Hematopoietic multipotent progenitor cell treated with erythropoietin and hydrocortisone succinate and interleukin-3 and kit ligand, for 6 days (in vitro differentiated cells): ENCODE results near the gene STK24.

Experiments
- DNase-seq: peaks from one replicate; pipeline ENCODE4 v3.0.0-alpha.2; 2015

Gene STK24

DNA sequence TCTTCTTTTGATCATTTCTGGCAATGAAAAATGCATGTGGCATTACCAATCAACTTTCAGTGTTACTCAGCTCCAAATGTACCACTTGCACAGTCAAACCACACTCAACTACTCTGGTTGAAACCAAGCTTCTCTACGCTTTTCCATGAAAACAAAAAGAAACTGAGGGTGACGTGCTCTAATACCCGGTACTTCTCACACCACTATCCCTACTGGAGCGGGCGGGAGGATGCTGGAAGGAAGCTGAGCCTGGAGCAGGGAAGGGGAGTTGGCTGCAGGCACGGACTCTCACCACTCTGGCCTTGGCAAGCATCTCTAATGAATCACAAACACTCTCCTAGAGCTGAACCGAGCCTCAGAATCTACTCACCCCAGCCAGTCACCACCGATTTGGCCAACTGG lies 48.2 kb downstream of the STK24 start:
- no peak for DNase-seq

DNA sequence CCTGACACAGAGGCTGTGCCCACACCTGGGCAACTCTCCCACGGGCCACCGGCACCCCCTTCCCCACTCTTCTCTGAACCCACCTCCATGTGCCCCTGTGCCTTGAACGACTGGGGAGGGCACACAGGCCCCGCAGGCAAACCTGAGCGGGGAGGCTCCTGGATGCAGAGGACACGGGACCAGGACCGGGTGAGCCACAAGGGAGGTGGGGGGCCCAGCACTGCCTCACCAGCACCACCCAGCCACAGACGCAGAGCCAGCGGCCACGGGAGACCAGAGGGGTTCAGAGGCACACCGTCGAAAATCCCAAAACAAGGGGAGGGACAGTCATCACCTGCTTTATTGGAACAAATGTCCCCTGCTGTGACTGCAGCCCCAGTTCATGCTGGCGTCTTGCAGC lies 49.4 kb downstream of the STK24 start:
- no peak for DNase-seq

DNA sequence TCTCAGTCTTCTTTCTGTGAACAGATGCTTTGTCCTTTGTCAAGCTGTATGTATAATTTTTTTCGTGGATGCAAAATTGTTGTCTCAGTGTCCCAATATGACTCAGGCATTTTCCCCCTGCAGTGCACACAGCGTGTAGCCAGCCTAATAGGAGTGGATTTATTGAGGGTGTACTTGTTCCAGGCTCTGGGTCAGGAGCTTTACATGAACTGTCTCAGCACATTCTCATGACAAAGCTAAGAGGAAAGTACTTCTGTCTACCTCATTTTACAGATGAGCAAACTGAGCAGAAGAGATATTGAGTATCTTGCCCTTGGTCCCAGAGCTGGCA lies 50.8 kb downstream of the STK24 start:
- DNase-seq: no peak

DNA sequence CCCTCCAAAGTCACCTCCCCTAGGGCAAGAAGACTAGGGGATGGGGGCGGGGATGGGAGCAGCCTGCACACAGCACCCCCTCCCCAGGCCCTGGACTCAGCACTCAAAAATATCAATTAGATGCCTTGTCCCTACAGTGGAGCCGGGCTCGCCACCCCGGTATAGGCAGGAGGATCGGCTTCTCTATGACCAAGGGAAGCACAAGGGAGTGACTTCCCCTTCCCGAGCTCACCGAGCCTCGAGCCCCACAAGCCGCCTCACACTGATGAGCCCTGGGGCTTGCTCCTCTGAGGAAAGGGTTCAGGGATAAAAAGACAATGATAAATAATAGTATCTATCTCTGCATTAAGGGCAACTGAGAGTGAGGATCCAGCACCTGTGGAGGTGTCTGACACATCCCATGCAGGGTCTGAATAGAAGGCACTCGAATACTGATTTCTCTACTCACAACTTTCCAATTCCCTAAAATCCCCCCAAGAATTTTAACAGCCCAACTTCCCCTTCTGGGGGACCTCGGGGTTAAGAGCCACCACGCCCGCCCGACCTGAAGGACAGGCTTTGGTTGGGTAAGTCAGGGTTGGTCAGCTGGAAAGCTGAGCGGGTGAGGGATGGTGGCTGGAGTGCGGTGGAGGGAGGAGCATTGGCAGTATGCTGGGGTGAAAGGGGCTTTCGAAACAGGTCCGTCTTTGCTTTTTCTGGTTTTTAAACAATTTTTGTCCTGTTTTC lies 51.3 kb downstream of the STK24 start:
- no peak for DNase-seq

DNA sequence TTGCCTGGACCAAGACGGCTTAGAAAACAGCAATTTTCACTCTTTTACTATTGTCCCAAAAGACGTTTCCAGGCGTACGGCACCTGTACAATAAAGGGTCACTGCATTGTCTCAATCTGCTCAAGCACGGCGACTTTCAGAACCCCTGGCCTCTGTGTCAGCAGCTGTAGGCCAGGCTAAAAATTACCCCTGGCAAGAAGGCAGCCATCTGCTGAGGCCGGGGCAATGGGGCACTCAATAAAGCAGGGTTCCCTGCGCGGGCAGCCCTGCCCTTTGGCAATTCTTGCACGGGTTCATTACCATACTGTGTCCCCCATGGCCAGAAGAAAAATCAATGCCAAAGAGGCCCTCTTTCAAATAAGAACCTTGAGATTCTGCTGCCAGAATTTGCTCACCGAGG lies 52.1 kb downstream of the STK24 start:
- DNase-seq: no peak

DNA sequence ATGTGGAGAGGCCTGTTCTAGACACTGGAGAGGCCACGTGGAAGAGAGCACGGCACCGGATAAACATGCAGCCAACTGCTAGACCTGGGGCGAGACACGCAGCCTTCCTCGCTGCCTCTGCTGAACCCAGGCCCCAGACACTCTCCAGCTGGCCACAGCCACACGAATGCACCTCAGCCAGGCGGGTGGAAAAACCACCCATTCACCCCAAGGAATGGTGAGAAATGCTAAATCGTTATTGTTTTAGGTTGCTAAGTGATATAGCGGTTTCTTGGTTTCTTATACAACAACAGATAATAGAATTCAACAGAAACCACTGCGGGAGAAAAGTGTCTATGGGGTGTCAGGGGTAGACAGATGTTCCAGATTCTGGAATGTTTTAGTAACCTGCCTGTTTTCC lies 52.5 kb downstream of the STK24 start:
- DNase-seq: no peak

DNA sequence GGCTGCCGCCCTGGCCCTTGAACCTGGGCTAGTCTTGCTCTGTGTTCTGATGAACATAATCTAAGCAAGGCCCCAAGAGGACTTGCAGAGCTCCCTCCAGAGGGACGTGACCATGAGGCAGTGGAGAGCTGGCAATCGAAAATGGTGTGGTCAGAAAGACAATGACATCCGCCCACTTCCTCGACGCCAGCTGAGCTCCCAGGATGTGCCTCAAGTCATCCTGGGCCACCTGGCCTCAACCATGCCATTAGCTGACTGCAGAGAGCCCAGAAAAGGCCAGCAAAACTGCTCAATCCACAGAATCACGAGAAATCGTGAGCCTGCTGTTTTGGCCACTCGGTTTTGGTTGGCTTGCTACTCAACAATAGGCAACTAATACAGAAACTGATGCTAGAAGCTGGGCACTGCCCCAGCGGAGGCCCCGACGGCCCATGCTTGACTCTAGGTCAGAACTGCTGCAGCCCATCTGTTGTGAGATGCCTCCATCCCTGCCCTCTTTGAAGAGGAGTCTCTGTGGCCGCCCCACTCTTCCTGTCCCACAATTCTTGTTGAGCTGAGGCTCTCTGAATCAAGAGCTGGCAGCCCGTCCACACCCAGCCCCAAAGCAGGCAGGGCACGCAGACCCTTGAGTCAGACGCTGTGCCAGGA lies 53.3 kb downstream of the STK24 start:
- DNase-seq: no peak

DNA sequence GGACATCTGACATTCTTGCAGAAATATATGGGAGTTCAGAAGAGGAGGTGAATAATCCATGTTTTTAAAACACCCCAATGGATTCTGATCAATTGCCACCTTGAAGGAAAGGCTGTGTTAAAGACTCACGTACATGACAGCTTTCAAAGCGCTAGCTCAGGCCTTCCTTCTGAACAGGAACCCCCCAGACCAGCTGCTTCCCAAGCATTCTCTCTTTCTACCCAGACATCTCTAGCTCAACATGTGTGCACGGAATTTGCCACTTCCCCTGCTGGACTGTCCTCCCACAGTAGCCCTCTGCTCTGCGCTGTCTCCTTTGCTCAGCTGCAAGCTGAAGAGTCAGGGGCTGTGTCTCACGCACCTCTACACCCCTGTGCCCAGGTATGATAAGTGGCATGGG lies 54.5 kb downstream of the STK24 start:
- DNase-seq: no peak

DNA sequence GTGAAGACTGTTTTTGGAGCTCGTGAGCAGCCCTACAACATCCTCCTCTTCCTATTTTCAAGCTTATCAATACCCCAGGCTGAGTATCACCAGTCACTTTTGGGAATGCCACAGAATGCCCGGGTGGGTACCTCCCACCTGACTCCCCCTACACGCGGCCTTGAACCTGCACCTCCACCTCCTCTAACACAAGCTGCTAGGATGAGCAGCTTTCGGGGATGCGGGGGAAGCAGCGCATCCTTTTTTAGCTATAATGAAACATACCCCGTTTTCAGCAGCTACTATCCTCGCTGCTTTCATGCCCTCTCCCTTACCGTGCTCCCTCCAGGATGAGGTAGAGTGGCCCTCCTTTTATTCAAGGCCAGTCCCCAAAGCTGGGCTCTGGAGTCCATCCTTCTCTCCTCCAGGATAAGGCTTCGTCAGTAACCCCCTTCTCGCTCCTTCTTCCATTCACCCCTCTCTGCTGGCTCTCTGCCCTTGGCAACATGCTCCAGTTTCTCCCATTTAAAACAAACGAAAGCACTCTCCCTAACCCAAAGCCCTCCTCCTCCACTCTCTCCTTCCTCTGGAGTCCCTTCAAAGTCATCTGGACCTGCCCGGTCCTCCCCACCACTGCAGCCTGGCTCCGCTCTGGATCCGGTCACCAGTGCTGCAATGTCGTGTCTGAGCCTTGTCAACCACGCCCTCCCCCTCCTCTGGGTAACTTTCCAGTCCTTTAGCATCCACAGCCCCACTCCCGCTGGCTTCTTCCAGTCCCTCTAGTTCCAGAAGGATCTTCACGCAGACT lies 55.3 kb downstream of the STK24 start:
- DNase-seq: no peak

DNA sequence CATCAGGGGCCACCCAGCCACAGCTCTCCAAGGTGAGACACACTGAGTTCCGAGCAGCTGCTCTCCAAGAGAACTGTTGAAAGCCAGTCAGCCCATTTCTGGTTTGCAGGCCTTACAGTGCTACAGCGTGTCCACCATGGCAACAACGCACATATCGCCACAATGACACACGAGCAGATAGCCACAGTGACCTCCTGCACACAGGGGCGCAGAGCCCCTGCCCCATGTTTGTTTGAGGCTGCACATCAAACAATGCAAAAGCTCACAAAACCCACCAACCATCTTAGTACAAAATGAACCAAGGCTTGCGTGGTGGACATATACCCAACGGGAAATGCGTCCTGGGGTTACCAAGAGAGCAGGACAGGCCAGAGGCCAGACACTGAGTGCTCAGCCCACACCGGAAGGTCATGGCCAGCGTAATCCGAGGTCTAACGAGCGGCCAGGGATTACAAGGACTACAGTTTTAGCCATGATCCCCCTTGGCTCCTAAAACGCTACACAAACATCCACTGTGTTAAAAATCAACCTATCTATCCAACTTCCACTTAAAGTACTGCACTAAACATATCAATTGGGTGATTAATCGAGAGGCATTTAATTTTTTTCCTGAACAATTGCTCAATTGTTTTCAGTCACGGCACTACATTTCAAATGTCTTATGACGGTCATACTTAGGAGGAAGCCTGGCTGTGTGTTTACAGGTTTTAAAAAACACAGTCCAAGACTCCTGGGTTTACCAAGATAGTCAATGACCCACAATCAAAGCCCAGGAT lies 56.0 kb downstream of the STK24 start:
- no peak for DNase-seq

DNA sequence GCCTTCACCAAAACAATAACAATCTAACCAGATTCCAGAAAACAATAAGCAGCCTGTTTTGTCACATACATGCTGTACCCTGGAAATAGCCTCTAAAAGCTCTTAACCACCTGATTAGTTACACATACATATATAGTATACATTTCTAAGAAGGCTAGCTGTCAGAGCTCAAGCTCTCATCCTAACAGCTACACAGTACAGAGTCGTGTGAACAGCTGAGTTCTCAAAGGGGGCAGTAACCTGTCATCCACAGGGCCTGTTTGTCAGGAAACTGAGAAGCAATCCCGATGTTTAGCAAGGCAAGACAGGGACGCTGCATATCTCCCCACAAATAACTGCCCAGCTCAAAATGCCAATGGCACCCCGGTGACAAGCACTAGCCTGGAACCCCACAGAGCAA lies 56.9 kb downstream of the STK24 start:
- DNase-seq: no peak

DNA sequence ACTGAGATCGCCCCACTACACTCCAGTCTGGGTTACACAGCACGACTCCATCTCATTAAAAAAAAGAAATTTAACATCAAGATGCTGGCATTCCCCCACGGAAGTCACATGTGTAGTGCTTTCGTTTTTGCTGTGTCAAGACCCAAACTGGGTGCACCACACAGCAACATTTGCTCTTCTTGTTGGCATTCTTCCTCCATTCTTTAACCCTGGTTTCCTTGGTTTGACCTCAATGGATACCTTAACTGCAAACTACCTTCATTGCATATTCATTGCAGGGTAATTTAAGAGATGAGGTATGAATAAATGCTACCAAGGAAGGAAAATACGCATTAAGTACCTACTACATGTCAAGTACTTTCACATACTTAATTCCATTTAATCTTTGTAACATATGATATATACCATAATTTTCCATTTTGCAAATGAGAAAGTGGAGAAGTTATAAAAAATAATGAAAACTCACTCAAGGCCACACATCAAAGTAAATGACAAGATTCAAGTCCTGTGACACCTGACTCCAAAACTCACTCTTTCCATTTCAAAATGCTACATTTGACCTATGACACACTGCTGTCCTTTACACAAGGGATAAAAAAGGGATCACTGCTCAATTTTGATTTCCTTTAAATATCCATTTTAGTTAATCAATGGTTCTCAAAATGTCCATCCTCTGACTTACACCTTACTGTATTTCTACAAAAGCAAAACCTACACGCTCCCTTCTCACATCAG lies 59.2 kb downstream of the STK24 start:
- DNase-seq: no peak

DNA sequence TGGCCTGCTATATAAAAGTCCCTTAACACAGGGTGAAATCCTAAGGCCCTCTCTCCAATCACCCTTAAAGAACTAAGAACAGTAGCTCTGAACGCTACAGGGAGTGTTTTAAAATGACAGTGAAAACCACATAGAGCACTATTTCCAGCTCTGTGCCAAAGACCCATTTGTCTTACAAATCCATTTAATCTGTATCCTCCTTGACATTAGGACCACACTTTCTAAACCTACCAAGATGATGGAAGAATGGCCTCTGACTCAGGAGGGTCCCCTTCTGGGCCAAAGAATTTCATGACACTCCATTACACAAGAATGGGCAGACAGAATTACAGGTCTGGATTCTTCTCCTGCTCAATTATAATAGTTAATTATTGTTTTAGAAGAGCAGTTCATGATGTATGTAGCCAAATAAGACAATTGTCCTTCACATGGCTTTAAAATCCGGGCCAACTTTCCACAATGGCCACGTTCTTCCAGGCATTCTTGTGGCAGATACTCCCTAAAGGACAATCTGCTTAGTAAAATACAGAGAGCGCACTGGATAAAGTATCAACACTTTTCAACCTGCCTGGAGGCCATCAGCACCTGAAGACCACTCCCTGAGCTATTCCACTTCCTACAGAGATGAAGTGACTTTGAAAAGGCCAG lies 61.0 kb downstream of the STK24 start:
- no peak for DNase-seq

DNA sequence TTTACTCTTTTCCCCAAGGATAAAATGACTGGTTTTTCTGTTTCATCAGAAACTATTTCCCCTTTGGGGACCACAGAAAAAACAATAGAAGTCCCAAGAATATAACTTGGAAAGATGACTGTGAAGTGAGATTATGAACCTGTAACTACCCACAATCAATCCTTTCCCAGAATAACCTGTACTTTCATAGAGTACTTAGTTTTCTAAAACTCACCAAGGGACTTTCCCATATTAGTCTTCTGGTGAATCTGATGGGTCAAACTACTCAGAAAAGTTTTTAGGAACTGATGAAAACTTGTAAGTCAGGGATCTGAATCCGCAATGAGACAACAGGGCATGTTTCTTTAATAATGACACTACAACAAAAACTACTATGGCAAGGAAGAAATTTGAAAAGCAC lies 62.6 kb downstream of the STK24 start:
- DNase-seq: no peak

DNA sequence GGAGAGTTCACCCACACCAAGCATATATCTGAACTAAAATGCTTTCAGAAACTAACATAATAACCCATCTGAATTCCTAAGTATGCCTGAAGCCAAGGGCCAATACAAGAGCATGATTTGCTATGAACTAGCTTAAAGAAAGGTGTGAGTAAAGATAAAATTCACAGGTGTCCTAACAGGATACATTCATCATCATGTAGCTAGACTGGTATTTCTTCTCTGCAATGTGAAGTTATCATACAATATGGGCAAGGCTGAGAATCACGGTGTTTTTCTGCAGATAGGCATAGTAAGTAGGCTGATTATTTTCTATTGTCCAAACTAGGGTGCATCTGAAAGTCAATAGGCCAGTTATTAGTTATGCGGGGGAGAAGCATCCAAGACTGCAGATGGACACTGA lies 63.1 kb downstream of the STK24 start:
- DNase-seq: no peak

DNA sequence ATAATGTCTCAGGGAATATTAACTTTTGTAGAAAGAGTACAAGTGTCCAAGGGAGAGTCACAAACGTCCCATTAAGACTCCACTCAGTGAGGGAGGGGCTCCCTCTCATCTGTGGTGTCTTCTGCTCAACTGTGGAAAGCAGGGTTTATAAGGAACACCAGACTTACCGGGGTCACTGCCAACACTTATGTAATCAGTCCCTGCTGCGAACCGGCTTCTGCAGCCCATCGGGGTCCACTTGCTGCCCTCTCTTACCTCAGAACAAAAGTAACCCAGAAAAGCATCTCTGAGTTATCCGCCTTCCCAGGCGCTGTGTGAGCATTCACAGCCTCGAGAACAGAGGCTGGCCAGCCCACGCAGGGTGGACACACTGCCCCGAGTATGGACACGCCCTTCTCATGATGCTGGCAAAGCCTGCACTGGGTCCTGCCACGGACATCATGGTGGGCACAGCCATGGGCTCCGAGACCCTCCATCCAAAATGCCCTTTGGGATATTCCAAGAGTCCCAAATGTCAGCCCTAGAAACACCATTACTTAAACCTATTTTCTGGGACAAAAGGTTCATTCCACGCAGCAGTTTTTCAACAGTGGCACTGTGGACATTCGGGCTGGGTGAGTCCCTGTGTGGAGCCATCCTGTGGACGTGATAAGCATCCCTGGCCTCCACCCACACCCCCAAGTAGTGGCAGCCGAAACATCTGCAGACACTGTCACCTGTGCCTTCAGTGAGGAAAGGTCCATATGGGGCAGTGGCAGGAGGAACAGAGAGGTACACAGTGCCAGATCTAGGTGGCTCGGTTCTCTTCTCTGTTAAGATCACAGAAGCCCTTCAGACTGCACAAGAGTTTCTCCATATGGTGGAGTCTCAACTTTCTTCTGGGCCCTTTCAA lies 63.9 kb downstream of the STK24 start:
- peak; percentile 31 for DNase-seq

DNA sequence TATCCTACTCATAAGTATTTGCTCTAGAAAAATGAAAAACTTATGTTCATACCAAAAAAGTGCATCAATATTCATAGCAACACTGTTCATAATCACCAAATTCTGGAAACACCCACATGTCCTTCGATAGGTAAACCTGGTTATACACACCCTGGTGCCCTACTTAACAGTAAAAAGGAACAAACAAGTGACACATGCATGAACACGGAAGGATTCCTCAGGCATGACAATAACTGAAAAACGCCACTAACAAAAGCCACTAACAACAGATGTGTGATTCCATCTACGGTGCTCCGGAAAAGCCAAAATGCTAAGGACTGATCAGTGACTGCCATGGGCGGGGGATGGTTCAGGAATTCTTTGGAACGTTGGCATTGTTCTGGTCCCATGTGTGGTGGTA lies 65.5 kb downstream of the STK24 start:
- no peak for DNase-seq

DNA sequence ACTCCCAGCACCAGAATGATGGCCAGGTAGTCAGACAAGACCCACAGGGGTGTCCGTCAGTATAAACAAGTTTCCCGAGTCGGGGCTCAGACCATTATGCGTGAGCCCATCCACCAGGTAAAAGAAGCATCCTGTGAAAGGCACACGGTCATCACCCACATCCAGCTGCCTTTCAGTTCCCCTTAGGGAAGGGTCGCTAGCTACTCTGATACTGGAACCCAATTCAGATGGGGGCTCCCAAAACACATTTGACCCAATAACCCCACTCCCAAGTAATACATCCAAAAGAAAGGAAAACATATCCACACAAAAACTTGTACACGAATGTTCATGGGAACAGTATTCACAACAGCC lies 66.8 kb downstream of the STK24 start:
- no peak for DNase-seq

DNA sequence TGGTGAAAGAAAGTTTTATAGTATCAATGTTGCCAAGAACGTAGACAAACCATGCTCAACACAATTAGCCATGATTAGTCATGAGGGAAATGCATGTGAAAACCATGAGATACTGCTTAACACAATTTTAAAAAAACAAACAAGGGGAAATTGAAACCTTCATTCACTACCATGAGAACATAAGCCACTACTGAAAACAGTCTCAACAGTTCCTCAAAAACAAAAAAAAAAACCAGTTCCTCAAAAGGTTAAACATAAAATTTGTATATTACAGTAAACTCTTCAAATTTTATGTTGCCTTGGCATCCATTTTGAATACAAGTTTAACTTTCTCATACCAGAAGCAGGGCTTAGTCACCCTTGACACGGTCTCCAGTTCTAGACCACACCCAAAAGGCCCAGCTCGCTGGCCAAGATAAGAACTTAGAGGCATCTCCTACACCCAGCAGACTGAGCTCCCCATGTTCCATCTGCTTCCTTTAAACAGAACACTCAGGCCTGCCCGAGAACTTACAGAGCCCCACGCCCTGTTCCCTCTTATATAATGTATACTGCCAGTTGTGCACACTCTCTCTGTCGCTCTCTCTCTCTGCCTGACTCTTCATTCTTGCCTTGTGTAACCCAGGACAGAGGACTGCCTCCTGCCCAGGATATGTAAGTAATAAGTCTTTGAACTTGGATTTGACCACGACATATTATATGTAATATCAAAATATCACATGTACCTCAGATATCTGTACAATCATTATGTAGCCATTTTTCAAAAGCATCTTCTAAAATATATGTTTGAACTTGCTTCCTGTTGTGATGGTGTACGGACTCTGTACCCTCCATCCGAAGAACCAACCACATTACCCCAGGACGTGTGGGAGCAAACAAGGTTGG lies 67.4 kb downstream of the STK24 start:
- peak; percentile 99 for DNase-seq

DNA sequence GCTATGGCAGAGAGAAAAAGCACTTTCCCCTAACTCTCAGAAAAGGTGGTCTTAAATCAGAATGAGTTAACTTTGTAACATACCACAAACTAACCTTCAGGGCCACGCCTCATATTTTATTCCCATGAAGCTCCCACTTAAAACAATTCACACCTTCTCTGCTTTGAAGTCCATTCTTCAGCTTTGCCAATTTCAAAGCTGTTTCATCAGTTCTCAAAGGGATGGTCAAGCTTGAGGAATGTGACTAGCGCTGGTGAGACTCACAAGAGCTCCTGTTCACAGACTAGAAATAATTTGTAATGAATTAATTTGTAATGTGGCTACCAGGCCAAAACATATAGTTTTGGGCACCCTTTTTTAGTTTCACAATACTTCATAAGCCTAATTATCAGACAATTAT lies 68.2 kb downstream of the STK24 start:
- DNase-seq: peak; percentile 31
